NCI-H146 treated with DMSO at 0.1 percent for 48 hours (cell line): ENCODE measurements around the gene ESRRA.

ENCODE experiments used
- DNase-seq: peaks from one replicate; lab custom pipeline; 2025; ENCODE audit not compliant: unreplicated experiment; lab: John Stamatoyannopoulos, UW

Gene ESRRA

GRCh38 chr11:64348383-64349024, 43.2 kb downstream of the ESRRA start:
- DNase-seq, result no peak

GRCh38 chr11:64349025-64349387, 43.7 kb downstream of the ESRRA start:
- no peak for DNase-seq

GRCh38 chr11:64349404-64349803, 44.1 kb downstream of the ESRRA start:
- no peak for DNase-seq

- no peak for DNase-seq
Measured at GRCh38 chr11:64351136-64351631, 45.9 kb downstream of the ESRRA start.

- peak; percentile 47 for DNase-seq
Measured at GRCh38 chr11:64352099-64352994, 47.0 kb downstream of the ESRRA start.

- peak; percentile 82 for DNase-seq
Measured at GRCh38 chr11:64352995-64353714, 47.8 kb downstream of the ESRRA start.

GRCh38 chr11:64353715-64354506, 48.6 kb downstream of the ESRRA start:
- no peak for DNase-seq

- DNase-seq, result peak; percentile 24
Measured at GRCh38 chr11:64355078-64355940, 50.0 kb downstream of the ESRRA start.

GRCh38 chr11:64356498-64357411, 51.4 kb downstream of the ESRRA start:
- no peak for DNase-seq

GRCh38 chr11:64357446-64357845, 52.1 kb downstream of the ESRRA start:
- no peak for DNase-seq

- DNase-seq, result no peak
Measured at GRCh38 chr11:64357904-64358535, 52.7 kb downstream of the ESRRA start.

GRCh38 chr11:64358536-64358906, 53.2 kb downstream of the ESRRA start:
- DNase-seq, result no peak

GRCh38 chr11:64358907-64359711, 53.8 kb downstream of the ESRRA start, which contains the start of gene RPS6KA4:
Gene RPS6KA4 (plus strand): TSS chr11:64359162. CDS start chr11:64359236, 74 bp downstream.
- DNase-seq, result peak; percentile 10

GRCh38 chr11:64359712-64360445, 54.6 kb downstream of the ESRRA start:
- no peak for DNase-seq

- DNase-seq, result no peak
Measured at GRCh38 chr11:64360448-64360921, 55.2 kb downstream of the ESRRA start.

- DNase-seq, result no peak
Measured at GRCh38 chr11:64361659-64362058, 56.3 kb downstream of the ESRRA start.

GRCh38 chr11:64362339-64362738, 57.0 kb downstream of the ESRRA start:
- no peak for DNase-seq
